Spleen (tissue), 11 donors: ENCODE results near the gene BCAR3. TPM values are rescaled to one million over a fixed set of nuclear protein-coding genes. Genes with fewer than 3 reads are reported as not detected.

Experiments
- DNase-seq: peaks from one replicate; pipeline ENCODE4 v3.0.0-alpha.2; 2020
- H3K27ac ChIP-seq, 8 donors: fragments of 200-600 bp; sonication (generic) in 7 of 8; 1 replicate in 4 of 8; 2 replicates in 4 of 8; pipeline versions ENCODE4 v1.5.0 to v1.8.0; 2016 to 2021; ENCODE audit warnings: inconsistent platforms in 4 of 8, mild to moderate bottlenecking in 4 of 8, moderate library complexity in 1 of 8
- H3K27me3 ChIP-seq, 7 donors: fragments of 200-600 bp; sonication (generic) in 6 of 7; replicated peaks in 1 of 7; 1 replicate in 4 of 7; 2 replicates in 3 of 7; pipeline versions ENCODE4 v1.5.0 to v1.8.0; 2016 to 2021; ENCODE audit warnings: inconsistent platforms in 3 of 7, mild to moderate bottlenecking in 1 of 7
- H3K36me3 ChIP-seq, 6 donors: fragments of 200-600 bp; sonication (generic) in 5 of 6; 1 replicate in 4 of 6; 2 replicates in 2 of 6; pipeline versions ENCODE4 v1.5.0 to v1.8.0; 2016 to 2021; ENCODE audit warnings: inconsistent platforms in 2 of 6
- H3K4me1 ChIP-seq, 6 donors: fragments of 200-600 bp; sonication (generic) in 5 of 6; 1 replicate in 3 of 6; 2 replicates in 3 of 6; pipeline versions ENCODE4 v1.5.0 to v1.8.0; 2016 to 2021; ENCODE audit warnings: inconsistent platforms in 3 of 6
- H3K4me3 ChIP-seq, 8 donors: fragments of 200-600 bp; sonication (generic) in 7 of 8; 1 replicate in 4 of 8; 2 replicates in 4 of 8; pipeline versions ENCODE4 v1.5.0 to v1.8.0; 2016 to 2021; ENCODE audit warnings: inconsistent platforms in 4 of 8, mild to moderate bottlenecking in 4 of 8, moderate library complexity in 2 of 8
- H3K9me3 ChIP-seq, 8 donors: fragments of 200-600 bp; sonication (generic) in 7 of 8; 1 replicate in 4 of 8; 2 replicates in 4 of 8; pipeline versions ENCODE4 v1.5.0 to v1.8.0; 2016 to 2021; ENCODE audit warnings: inconsistent platforms in 4 of 8
- POLR2A ChIP-seq, 3 donors: fragments of 450-650 bp; IDR thresholded peaks; one replicate each; pipeline ENCODE4 v1.5.1; 2017; ENCODE audit warnings: antibody characterized with exemption in 3 of 3, mild to moderate bottlenecking in 1 of 3
- POLR2AphosphoS5 ChIP-seq, 3 donors: sonication (generic); formaldehyde crosslinking; IDR thresholded peaks; one replicate each; pipeline ENCODE4 v1.5.1; 2017; ENCODE audit warnings: antibody characterized with exemption in 3 of 3
- WGBS, 5 donors: extraction: QIAGEN DNeasy Blood & Tissue Kit in 3 of 5; methylation state at CpG; one replicate each; pipeline versions ENCODE4 v1.1.5 to v1.1.7; 2013 to 2018; 5-methylcytosine and 5-hydroxymethylcytosine counted together
- intact Hi-C: fragments of 100-400 bp; cut with DNase I; formaldehyde crosslinking; loops from one replicate; pipeline ENCODE4 v1.15.0; 2023; ENCODE audit warnings: low total_unique reads
- polyA plus RNA-seq, 3 donors: library from polyadenylated mRNA; stranded (reverse); fragments of 200-250 nt; gene quantifications; one replicate each; pipeline ENCODE4 v1.2.1, GENCODE V29; 2013
- total RNA-seq, 7 donors: library from RNA; depleted of rRNA in 3 of 7; stranded (reverse); fragments of >200 nt in 3 of 7; fragmentation: NEBNext Ultra II Directional in 4 of 7; extraction: Animal tissue kit (Norgen Biotek cat#: 25700) in 4 of 7; gene quantifications; one replicate each; pipeline versions ENCODE4 v1.1.0 to v1.2.1, GENCODE V29; 2016 to 2021
- TF ChIP-seq, protein P1 (sequence below), 11 experiments: fragments of 200-600 bp in 7 of 11; fragments of 450-650 bp in 4 of 11; sonication (generic) in 4 of 11; IDR thresholded peaks in 8 of 11; conservative IDR thresholded peaks in 3 of 11; 1 replicate in 7 of 11; 2 replicates in 4 of 11; pipeline versions ENCODE4 v1.4.0 to v1.8.0; 2016 to 2021; ENCODE audit warnings: antibody characterized with exemption in 11 of 11, inconsistent platforms in 4 of 11, mild to moderate bottlenecking in 1 of 11
- donor health status: healthy with polysubstance abuse.
- donor health status: DM: no; HTN: no; CAD: no; lungs with moderate emphysema.
- donor health status: DM: no; HTN: no; CAD: no.
- donor health status: Bipolar disorder and iron deficiency.
- donor health status: healthy.
- donor health status: DM: no; HTN: no; CAD: no.
- donor health status: DM: yes; HTN: yes; CAD: no.

BCAR3 gene
- total and polyA plus RNA-seq, 10 donors, result 3.5 to 18.0 (median 11.8) TPM

DNA sequence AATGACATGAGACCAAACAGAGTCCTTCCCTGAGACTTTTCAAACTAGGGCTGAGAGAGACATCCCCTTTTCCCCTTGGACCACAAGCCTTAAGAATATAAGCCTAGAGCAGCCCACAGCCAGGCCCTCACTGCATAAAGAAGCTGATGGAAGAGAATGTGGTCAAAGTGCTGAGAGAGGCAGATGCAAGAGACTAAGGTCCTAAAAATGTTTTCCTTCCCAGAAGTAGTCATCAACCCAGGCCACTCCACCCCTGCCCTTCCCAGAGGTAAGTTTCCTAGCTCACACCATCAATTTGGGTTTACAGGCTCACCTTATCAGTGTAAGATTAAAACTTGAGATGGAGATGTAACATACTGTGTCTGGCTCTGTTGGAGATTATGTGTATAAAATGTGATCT is 58.2 kb downstream of the BCAR3 start:
- intact Hi-C loops, result loop anchor here (10.0 kb wide), 1 partner anchor 189 kb away; no protein-coding TSS in a partner anchor
- Histone ChIP-seq H3K27me3 (no peaks in the 10 kb centered on the region), H3K4me3 (no peak overlapping the region), H3K36me3 (no peaks in the 10 kb centered on the region), H3K9me3 (no peaks in the 10 kb centered on the region), H3K4me1 (peaks cover 0 to 13% (median 4%) of the 10 kb centered on the region in 6 donors), H3K27ac (no peak overlapping the region)
- no peak for DNase-seq
- TF ChIP-seq, protein P1, sequence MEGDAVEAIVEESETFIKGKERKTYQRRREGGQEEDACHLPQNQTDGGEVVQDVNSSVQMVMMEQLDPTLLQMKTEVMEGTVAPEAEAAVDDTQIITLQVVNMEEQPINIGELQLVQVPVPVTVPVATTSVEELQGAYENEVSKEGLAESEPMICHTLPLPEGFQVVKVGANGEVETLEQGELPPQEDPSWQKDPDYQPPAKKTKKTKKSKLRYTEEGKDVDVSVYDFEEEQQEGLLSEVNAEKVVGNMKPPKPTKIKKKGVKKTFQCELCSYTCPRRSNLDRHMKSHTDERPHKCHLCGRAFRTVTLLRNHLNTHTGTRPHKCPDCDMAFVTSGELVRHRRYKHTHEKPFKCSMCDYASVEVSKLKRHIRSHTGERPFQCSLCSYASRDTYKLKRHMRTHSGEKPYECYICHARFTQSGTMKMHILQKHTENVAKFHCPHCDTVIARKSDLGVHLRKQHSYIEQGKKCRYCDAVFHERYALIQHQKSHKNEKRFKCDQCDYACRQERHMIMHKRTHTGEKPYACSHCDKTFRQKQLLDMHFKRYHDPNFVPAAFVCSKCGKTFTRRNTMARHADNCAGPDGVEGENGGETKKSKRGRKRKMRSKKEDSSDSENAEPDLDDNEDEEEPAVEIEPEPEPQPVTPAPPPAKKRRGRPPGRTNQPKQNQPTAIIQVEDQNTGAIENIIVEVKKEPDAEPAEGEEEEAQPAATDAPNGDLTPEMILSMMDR (IDR thresholded peaks at IDR 0.05 in 8 of 11, conservative IDR thresholded peaks at IDR 0.05 in 3 of 11), result no peak
- TF ChIP-seq POLR2AphosphoS5 (IDR thresholded peaks at IDR 0.05), result no peak
- TF ChIP-seq POLR2A (IDR thresholded peaks at IDR 0.05), result no peak

DNA sequence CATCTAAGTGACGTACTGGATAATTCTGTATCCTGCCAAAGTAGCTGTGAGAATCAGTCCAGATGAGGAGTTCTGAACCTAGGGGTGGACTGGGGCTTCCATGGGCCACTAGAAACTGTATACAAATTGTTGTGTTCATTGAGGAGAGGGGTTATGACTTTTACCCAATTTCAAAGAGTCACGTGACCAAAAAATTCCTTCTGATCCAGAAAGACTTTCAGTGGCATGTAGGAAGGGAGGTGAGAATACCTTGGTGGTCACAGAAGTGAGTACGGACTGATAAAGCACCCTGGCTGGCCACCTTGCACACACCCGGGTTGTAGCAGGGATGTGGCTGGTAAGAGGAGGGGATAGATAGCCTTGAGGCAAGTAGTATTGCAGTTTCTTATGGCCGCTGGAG is 60.4 kb downstream of the BCAR3 start:
- DNase-seq, result no peak
- no peaks in the 10 kb centered on the region for H3K9me3 ChIP-seq
- H3K4me1 ChIP-seq, result peaks cover 0 to 34% (median 16%) of the 10 kb centered on the region in 6 donors
- no peaks in the 10 kb centered on the region for H3K27me3 ChIP-seq
- no peak overlapping the region for H3K27ac ChIP-seq
- no peak overlapping the region for H3K4me3 ChIP-seq
- TF ChIP-seq POLR2AphosphoS5 (IDR thresholded peaks at IDR 0.05) (no peak), POLR2A (IDR thresholded peaks at IDR 0.05) (no peak)
- TF ChIP-seq, protein P1 (IDR thresholded peaks at IDR 0.05 in 8 of 11, conservative IDR thresholded peaks at IDR 0.05 in 3 of 11), result no peak
- intact Hi-C loops, result loop anchor here (10.0 kb wide), 1 partner anchor 186 kb away; no protein-coding TSS in a partner anchor
- no peaks in the 10 kb centered on the region for H3K36me3 ChIP-seq
- 90 to 97% (median 95%) methylated on average over 5 of the region's 5 CpGs for WGBS, 5 donors

DNA sequence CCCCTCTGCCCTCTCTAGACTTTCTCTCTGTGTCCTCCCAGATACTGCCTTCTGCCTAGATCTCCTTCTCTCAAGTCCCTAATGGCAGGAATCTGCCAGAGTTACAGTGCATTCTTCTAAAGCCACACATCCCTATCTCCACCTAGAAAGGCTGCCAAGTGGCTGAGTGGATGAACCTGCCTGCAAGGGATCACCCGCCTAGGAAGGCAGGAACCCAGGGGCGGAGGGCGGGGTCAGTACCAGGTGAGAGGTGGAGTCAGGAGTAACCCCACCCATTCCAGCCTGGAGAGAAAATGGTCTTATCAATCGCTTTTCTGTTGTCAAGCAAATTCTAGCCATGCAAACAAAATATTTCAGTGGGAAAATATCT is 60.8 kb downstream of the BCAR3 start:
- H3K9me3 ChIP-seq, result no peaks in the 10 kb centered on the region
- intact Hi-C loops, result loop anchor here (10.0 kb wide), 1 partner anchor 186 kb away; no protein-coding TSS in a partner anchor
- no peak overlapping the region for H3K4me3 ChIP-seq
- no peaks in the 10 kb centered on the region for H3K36me3 ChIP-seq
- H3K27me3 ChIP-seq, result no peaks in the 10 kb centered on the region
- H3K27ac ChIP-seq, result no peak overlapping the region
- TF ChIP-seq POLR2A (IDR thresholded peaks at IDR 0.05) (no peak), POLR2AphosphoS5 (IDR thresholded peaks at IDR 0.05) (no peak)
- TF ChIP-seq, protein P1 (IDR thresholded peaks at IDR 0.05 in 8 of 11, conservative IDR thresholded peaks at IDR 0.05 in 3 of 11), result no peak
- WGBS, 5 donors, result 96 to 99% (median 97%) methylated on average over 4 of the region's 4 CpGs
- no peak for DNase-seq
- H3K4me1 ChIP-seq, result peaks cover 0 to 35% (median 18%) of the 10 kb centered on the region in 6 donors

DNA sequence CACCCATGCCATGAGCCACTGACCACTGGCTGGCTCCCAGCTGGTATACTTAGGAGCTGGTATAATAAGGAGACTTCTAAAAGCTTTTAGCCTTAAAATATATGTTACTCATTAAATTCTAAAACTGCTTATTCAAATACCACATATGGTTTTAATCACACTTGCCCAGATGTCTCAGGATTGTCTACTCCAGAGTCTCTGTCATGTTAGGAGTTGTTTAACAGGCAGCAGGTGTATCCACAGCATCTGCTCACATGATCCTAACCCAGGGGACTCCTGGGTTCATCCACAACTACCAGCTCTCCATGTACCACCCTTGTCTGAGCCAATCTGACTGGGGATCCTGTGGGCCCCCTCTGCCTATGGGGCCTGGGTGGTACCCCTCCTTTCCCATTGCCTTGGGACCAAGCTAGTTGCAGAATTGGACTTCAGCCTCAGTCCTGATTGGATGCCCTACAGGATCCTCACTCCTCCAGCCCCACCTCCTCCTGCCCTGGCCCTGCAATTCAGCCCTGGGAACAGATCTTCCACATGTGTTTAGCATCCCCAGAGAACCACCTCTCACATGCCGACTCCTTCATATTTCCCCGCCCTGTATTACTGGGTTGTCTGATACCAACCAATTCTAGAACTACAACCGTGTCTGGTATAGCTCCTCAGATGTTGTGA is 61.3 kb downstream of the BCAR3 start:
- TF ChIP-seq, protein P1 (IDR thresholded peaks at IDR 0.05 in 8 of 11, conservative IDR thresholded peaks at IDR 0.05 in 3 of 11), result no peak
- no peak for TF ChIP-seq POLR2AphosphoS5 (IDR thresholded peaks at IDR 0.05)
- TF ChIP-seq POLR2A (IDR thresholded peaks at IDR 0.05), result no peak
- no peaks in the 10 kb centered on the region for H3K27me3 ChIP-seq
- DNase-seq, result no peak
- H3K9me3 ChIP-seq, result no peaks in the 10 kb centered on the region
- H3K4me3 ChIP-seq, result no peak overlapping the region
- intact Hi-C loops, result loop anchor here (10.0 kb wide), 1 partner anchor 186 kb away; no protein-coding TSS in a partner anchor
- 87 to 98% (median 93%) methylated on average over 3 of the region's 3 CpGs for whole genome bisulfite sequencing, 5 donors
- peaks cover 0 to 35% (median 20%) of the 10 kb centered on the region in 6 donors for H3K4me1 ChIP-seq
- H3K36me3 ChIP-seq, result no peaks in the 10 kb centered on the region
- H3K27ac ChIP-seq, result no peak overlapping the region
